Upper lobe of left lung (tissue), 6 donors: ENCODE data around the gene PTPRN2. TPM values are rescaled to one million over a fixed set of nuclear protein-coding genes. Genes with fewer than 3 reads are reported as not detected.

Source experiments
- ATAC-seq, 2 donors: fragments of 200-7000 bp; cut with Tn5 transposase; one replicate each; pipeline ENCODE4 v1.9.1; 2022; ENCODE audit warnings: mild to moderate bottlenecking in 2 of 2, moderate library complexity in 2 of 2; ENCODE audit not compliant: low FRiP score in 2 of 2
- DNase-seq, 2 donors: peaks; one replicate each; pipeline ENCODE4 v3.0.0-alpha.2; 2019 to 2020
- H3K27ac ChIP-seq, 4 donors: fragments of 200-600 bp; sonication (generic); one replicate each; pipeline ENCODE4 v1.5.1; 2016 to 2019
- H3K27me3 ChIP-seq, 4 donors: fragments of 200-600 bp; sonication (generic); one replicate each; pipeline ENCODE4 v1.5.1; 2017 to 2019
- H3K36me3 ChIP-seq, 4 donors: fragments of 200-600 bp; sonication (generic); one replicate each; pipeline ENCODE4 v1.5.1; 2016 to 2019
- H3K4me1 ChIP-seq, 4 donors: fragments of 200-600 bp; sonication (generic); one replicate each; pipeline ENCODE4 v1.5.1; 2018 to 2019
- H3K4me3 ChIP-seq, 4 donors: fragments of 200-600 bp; sonication (generic); one replicate each; pipeline ENCODE4 v1.5.1; 2017 to 2019; ENCODE audit warnings: mild to moderate bottlenecking in 2 of 4, moderate library complexity in 1 of 4
- H3K9me3 ChIP-seq, 4 donors: fragments of 200-600 bp; sonication (generic); one replicate each; pipeline ENCODE4 v1.5.1; 2018 to 2019
- CTCF ChIP-seq, 6 experiments: fragments of 450-650 bp in 4 of 6; fragments of 200-600 bp in 2 of 6; sonication (generic) in 2 of 6; IDR thresholded peaks; one replicate each; pipeline ENCODE4 v1.5.1; 2016 to 2019; ENCODE audit warnings: antibody characterized with exemption in 6 of 6
- EP300 ChIP-seq, 4 donors: sonication (generic); formaldehyde crosslinking; IDR thresholded peaks; one replicate each; pipeline ENCODE4 v1.5.1; 2017; ENCODE audit warnings: antibody characterized with exemption in 4 of 4, control low read depth in 2 of 4
- POLR2A ChIP-seq, 4 donors: fragments of 450-650 bp; IDR thresholded peaks; one replicate each; pipeline ENCODE4 v1.5.1; 2016 to 2017; ENCODE audit warnings: antibody characterized with exemption in 4 of 4, mild to moderate bottlenecking in 2 of 4
- POLR2AphosphoS5 ChIP-seq, 2 donors: sonication (generic); formaldehyde crosslinking; IDR thresholded peaks; one replicate each; pipeline ENCODE4 v1.5.1; 2017; ENCODE audit warnings: antibody characterized with exemption in 2 of 2
- WGBS, 2 donors: methylation state at CpG; one replicate each; pipeline ENCODE4 v1.1.5; 2017 to 2018; 5-methylcytosine and 5-hydroxymethylcytosine counted together
- total RNA-seq, 6 donors: library from RNA; depleted of rRNA in 4 of 6; stranded (reverse); fragments of >200 nt in 4 of 6; gene quantifications; one replicate each; pipeline versions ENCODE4 v1.1.0 to v1.2.1, GENCODE V29; 2016 to 2021
- donor health status: DM: no; HTN: no; CAD: no; lungs with moderate emphysema.
- donor health status: DM: no; HTN: yes; CAD: no; lungs with severe emphysema.

Gene PTPRN2
- total RNA-seq, 6 donors from 2014 or later = 3.3 to 7.9 (median 5.2) TPM

GRCh38 chr7:158031867-158032308, 555.7 kb downstream of the PTPRN2 start:
- 44 to 53% methylated on average over 10 to 13 of the region's 13 CpGs for WGBS, 2 donors
- TF ChIP-seq EP300 (IDR thresholded peaks at IDR 0.05) (no peak), CTCF (IDR thresholded peaks at IDR 0.05) (no peak), POLR2A (IDR thresholded peaks at IDR 0.05) (no peak), POLR2AphosphoS5 (IDR thresholded peaks at IDR 0.05) (no peak)
- H3K36me3 ChIP-seq = no peaks in the 10 kb centered on the region

DNA sequence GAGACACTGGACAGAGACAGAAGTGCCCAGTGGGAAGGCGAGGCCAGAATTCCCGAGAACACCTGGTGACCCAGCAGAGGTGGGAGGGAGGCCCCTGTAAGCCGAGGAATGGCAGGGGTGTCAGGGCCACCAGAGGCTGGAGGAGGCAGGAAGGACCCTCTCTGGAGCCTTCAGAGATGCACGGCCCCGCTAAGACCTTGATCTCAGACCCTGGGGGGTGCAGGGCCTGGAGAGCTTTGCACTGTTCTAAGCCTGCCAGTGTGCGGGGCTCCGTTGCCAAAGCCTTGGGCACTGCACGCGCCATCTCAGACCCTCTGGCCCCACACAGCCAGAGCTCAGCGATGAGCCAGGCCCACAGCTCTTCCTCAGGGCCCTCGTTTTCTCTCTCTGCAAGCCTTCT, 557.1 kb downstream of the PTPRN2 start:
- ATAC-seq (no peak), DNase-seq (peak in 1 of 2 donors; percentile 29)
- no peaks in the 10 kb centered on the region for H3K27me3 ChIP-seq
- no peak for TF ChIP-seq EP300 (IDR thresholded peaks at IDR 0.05)
- TF ChIP-seq CTCF (IDR thresholded peaks at IDR 0.05) = no peak
- no peak for TF ChIP-seq POLR2A (IDR thresholded peaks at IDR 0.05)
- no peak for TF ChIP-seq POLR2AphosphoS5 (IDR thresholded peaks at IDR 0.05)
- no peak overlapping the region for H3K4me3 ChIP-seq
- 82 to 84% methylated on average over 11 of the region's 11 CpGs for WGBS, 2 donors
- H3K9me3 ChIP-seq = peaks cover 0 to 2% (median 0%) of the 10 kb centered on the region in 4 donors
- H3K27ac ChIP-seq = no peak overlapping the region
- no peaks in the 10 kb centered on the region for H3K36me3 ChIP-seq
- no peaks in the 10 kb centered on the region for H3K4me1 ChIP-seq

More at GRCh38 chr7:158031867-158032308, 555.7 kb downstream of the PTPRN2 start:
- no peak overlapping the region for H3K4me3 ChIP-seq
- peaks cover 0 to 2% (median 0%) of the 10 kb centered on the region in 4 donors for H3K9me3 ChIP-seq
- no peaks in the 10 kb centered on the region for H3K27me3 ChIP-seq
- peak in 1 of 2 donors; percentile 69 for DNase-seq
- ATAC-seq = no peak
- no peak overlapping the region for H3K27ac ChIP-seq
- no peaks in the 10 kb centered on the region for H3K4me1 ChIP-seq

GRCh38 chr7:158030071-158030470, 557.6 kb downstream of the PTPRN2 start:
- no peaks in the 10 kb centered on the region for H3K4me1 ChIP-seq
- DNase-seq (no peak), ATAC-seq (no peak)
- WGBS, 2 donors = 82 to 83% methylated on average over 4 to 10 of the region's 10 CpGs
- H3K9me3 ChIP-seq = peaks cover 0 to 2% (median 0%) of the 10 kb centered on the region in 4 donors
- H3K36me3 ChIP-seq = no peaks in the 10 kb centered on the region
- H3K27me3 ChIP-seq = no peaks in the 10 kb centered on the region
- no peak overlapping the region for H3K4me3 ChIP-seq
- no peak for TF ChIP-seq EP300 (IDR thresholded peaks at IDR 0.05)
- TF ChIP-seq POLR2AphosphoS5 (IDR thresholded peaks at IDR 0.05) = no peak
- no peak for TF ChIP-seq POLR2A (IDR thresholded peaks at IDR 0.05)
- TF ChIP-seq CTCF (IDR thresholded peaks at IDR 0.05) = no peak
- no peak overlapping the region for H3K27ac ChIP-seq

GRCh38 chr7:158029509-158029908, 558.1 kb downstream of the PTPRN2 start:
- Histone ChIP-seq H3K9me3 (peaks cover 0 to 2% (median 0%) of the 10 kb centered on the region in 4 donors), H3K27me3 (no peaks in the 10 kb centered on the region), H3K27ac (no peak overlapping the region), H3K36me3 (no peaks in the 10 kb centered on the region), H3K4me3 (no peak overlapping the region), H3K4me1 (no peaks in the 10 kb centered on the region)
- DNase-seq (no peak), ATAC-seq (no peak)
- no peak for TF ChIP-seq POLR2AphosphoS5 (IDR thresholded peaks at IDR 0.05)
- no peak for TF ChIP-seq EP300 (IDR thresholded peaks at IDR 0.05)
- TF ChIP-seq CTCF (IDR thresholded peaks at IDR 0.05) = no peak
- no peak for TF ChIP-seq POLR2A (IDR thresholded peaks at IDR 0.05)
- WGBS, 2 donors = 67 to 73% methylated on average over 1 to 5 of the region's 5 CpGs

GRCh38 chr7:158028971-158029370, 558.7 kb downstream of the PTPRN2 start:
- WGBS, 2 donors = 89 to 91% methylated on average over 22 of the region's 22 CpGs
- Histone ChIP-seq H3K36me3 (no peaks in the 10 kb centered on the region), H3K27me3 (no peaks in the 10 kb centered on the region), H3K4me1 (no peaks in the 10 kb centered on the region), H3K4me3 (no peak overlapping the region), H3K9me3 (peaks cover 0 to 2% (median 0%) of the 10 kb centered on the region in 4 donors), H3K27ac (no peak overlapping the region)
- TF ChIP-seq CTCF (IDR thresholded peaks at IDR 0.05) (no peak), POLR2A (IDR thresholded peaks at IDR 0.05) (no peak), EP300 (IDR thresholded peaks at IDR 0.05) (no peak), POLR2AphosphoS5 (IDR thresholded peaks at IDR 0.05) (no peak)
- no peak for ATAC-seq
- DNase-seq = peak in 1 of 2 donors; percentile 52
